Sigmoid colon (tissue), 7 donors: Measurements from ENCODE around the gene EDN3. TPM values are rescaled to one million over a fixed set of nuclear protein-coding genes. Genes with fewer than 3 reads are reported as not detected.

Experiments
- DNase-seq: peaks from one replicate; pipeline ENCODE4 v3.0.0-alpha.2; 2019
- H3K27ac ChIP-seq, 4 donors: fragments of 200-600 bp; sonication (generic); one replicate each; pipeline ENCODE4 v1.5.1; 2016 to 2019; ENCODE audit warnings: mild to moderate bottlenecking in 1 of 4
- H3K27me3 ChIP-seq, 3 donors: fragments of 200-600 bp; sonication (generic); one replicate each; pipeline ENCODE4 v1.5.1; 2019; ENCODE audit warnings: mild to moderate bottlenecking in 1 of 3
- H3K36me3 ChIP-seq, 4 donors: fragments of 200-600 bp; sonication (generic); one replicate each; pipeline ENCODE4 v1.5.1; 2016 to 2019
- H3K4me1 ChIP-seq, 4 donors: fragments of 200-600 bp; sonication (generic); one replicate each; pipeline ENCODE4 v1.5.1; 2017 to 2019
- H3K4me3 ChIP-seq, 4 donors: fragments of 200-600 bp; sonication (generic); one replicate each; pipeline ENCODE4 v1.5.1; 2017 to 2019; ENCODE audit warnings: mild to moderate bottlenecking in 2 of 4, moderate library complexity in 1 of 4
- H3K9me3 ChIP-seq, 4 donors: fragments of 200-600 bp in 3 of 4; sonication (generic) in 3 of 4; one replicate each; pipeline versions ENCODE4 v1.5.1 to v1.6.1; 2013 to 2019
- CTCF ChIP-seq, 4 experiments: fragments of 450-650 bp in 3 of 4; fragments of 200-600 bp in 1 of 4; IDR thresholded peaks; one replicate each; pipeline ENCODE4 v1.5.1; 2016 to 2019; ENCODE audit warnings: antibody characterized with exemption in 4 of 4, mild to moderate bottlenecking in 3 of 4, moderate library complexity in 2 of 4
- EP300 ChIP-seq, 4 donors: sonication (generic); formaldehyde crosslinking; IDR thresholded peaks; one replicate each; pipeline ENCODE4 v1.6.1; 2017; ENCODE audit warnings: antibody characterized with exemption in 4 of 4
- POLR2A ChIP-seq, 2 donors: fragments of 450-650 bp; IDR thresholded peaks; one replicate each; pipeline ENCODE4 v1.6.1; 2016; ENCODE audit warnings: antibody characterized with exemption in 2 of 2, mild to moderate bottlenecking in 2 of 2, moderate library complexity in 2 of 2
- POLR2AphosphoS5 ChIP-seq, 4 donors: sonication (generic); formaldehyde crosslinking; IDR thresholded peaks; one replicate each; pipeline ENCODE4 v1.6.1; 2017; ENCODE audit warnings: antibody characterized with exemption in 4 of 4
- WGBS, 2 donors: extraction: QIAGEN DNeasy Blood & Tissue Kit; methylation state at CpG; one replicate each; pipeline ENCODE4 v1.1.7; 2013; 5-methylcytosine and 5-hydroxymethylcytosine counted together
- intact Hi-C: fragments of 100-400 bp; cut with DNase I; formaldehyde crosslinking; loops from one replicate; pipeline ENCODE4 v1.15.1; 2023
- polyA plus RNA-seq, 3 donors: library from polyadenylated mRNA; stranded (reverse); fragments of 200-250 nt; gene quantifications; one replicate each; pipeline ENCODE4 v1.2.3, GENCODE V29; 2013
- total RNA-seq, 4 donors: library from RNA; depleted of rRNA; stranded (reverse); fragments of >200 nt; gene quantifications; one replicate each; pipeline ENCODE4 v1.1.0, GENCODE V29; 2016
- donor health status: healthy with polysubstance abuse.
- donor health status: Bipolar disorder and iron deficiency.
- donor health status: healthy.

EDN3 gene
- total and polyA plus RNA-seq, 7 donors: 0.27 to 28.8 (median 1.8) TPM

- WGBS, 2 donors: 77 to 82% methylated on average over 3 of the region's 3 CpGs
- no peak overlapping the region for H3K4me3 ChIP-seq
- H3K4me1 ChIP-seq: no peaks in the 10 kb centered on the region
- no peak for DNase-seq
- TF ChIP-seq POLR2A (IDR thresholded peaks at IDR 0.05) (no peak), POLR2AphosphoS5 (IDR thresholded peaks at IDR 0.05) (no peak), CTCF (IDR thresholded peaks at IDR 0.05) (no peak), EP300 (IDR thresholded peaks at IDR 0.05) (no peak)
- intact Hi-C loops: no loop called here
- no peaks in the 10 kb centered on the region for H3K9me3 ChIP-seq
- peaks cover 0 to 4% (median 0%) of the 10 kb centered on the region in 3 donors for H3K27me3 ChIP-seq
- H3K36me3 ChIP-seq: no peaks in the 10 kb centered on the region
- no peak overlapping the region for H3K27ac ChIP-seq
These were observed 75.1 kb downstream of the EDN3 start for GRCh38 chr20:59375541-59375940.

Other genes with a start within 250 kb of the EDN3 start
- 1 to 10 TPM in 1 of 4 donors, under 1 TPM in 3; 0.27 to 1.8 (median 0.50) TPM for gene ZNF831, start 136.8 kb upstream of the EDN3 start, total RNA-seq
- 1 to 10 TPM in 1 of 3 donors, under 1 TPM in 1, not detected in 1; under 0.01 to 4.4 TPM for gene ZNF831, start 136.8 kb upstream of the EDN3 start, polyA plus RNA-seq